ENCODE results near the gene BRD4.
A peak's percentile ranks its signal among the peaks of the same experiment; 100 is the strongest.

The BRD4 gene

DNA sequence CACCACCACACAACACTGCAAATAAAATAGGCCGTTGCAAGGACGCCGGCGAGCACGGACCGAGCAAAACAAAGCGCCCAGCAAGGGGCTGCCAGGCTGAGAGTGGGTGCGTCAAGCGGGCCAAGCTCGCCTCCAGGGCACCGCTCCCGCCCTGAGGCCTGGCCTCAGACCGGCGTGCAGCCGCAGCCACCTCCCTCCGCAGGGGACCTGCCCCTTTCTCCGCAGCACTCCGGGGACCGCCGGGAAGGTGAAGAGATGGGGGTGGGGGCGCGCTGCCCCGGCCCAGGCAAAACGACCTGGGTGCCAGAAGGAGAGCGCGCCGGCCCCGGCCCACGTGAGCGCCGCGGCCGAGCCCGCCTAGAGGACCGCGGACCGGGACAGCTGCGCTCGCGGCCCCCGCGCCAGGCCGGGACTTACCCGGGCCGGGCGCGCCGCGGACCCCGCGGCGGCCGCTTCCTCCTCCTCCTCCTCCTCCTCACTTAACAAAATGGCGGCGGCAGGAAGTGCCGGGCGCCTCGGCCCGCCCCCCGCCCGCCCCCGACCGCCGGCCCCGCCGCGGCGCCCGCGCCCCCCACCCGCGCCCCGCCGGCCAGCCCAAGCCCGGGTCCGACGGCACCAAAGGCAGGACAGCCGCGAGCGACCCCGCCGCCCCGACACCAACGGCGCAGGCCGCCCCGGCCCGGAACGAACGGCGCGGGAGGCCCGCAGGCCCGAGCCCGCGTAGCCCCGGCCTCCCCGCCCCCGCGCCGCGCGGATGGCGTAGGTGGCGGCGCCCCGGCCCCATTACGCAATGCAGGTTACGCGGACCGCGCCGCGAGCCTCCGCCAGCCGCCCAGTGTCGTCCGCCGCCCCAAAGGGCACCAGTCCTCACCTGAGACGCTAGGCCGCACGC is 674 bp downstream of the BRD4 start:
- 0% methylated on average over 122 of the region's 122 CpGs for WGBS, 2 experiments
- Histone ChIP-seq H3K27ac (ENCODE audit: insufficient read depth, low read depth, low read length, poor library complexity, severe bottlenecking) (peak overlapping the region; percentile 86), H3K27me3 (ENCODE audit: control insufficient read depth, insufficient read depth, low read length, poor library complexity, severe bottlenecking) (no peaks in the 10 kb centered on the region), H3K36me3 (ENCODE audit: control insufficient read depth, insufficient read depth, low read length) (no peaks in the 10 kb centered on the region), H3K9me3 (ENCODE audit: control insufficient read depth, low read length) (no peaks in the 10 kb centered on the region), H3K4me1 (ENCODE audit: control insufficient read depth, insufficient read depth, low read length) (peaks cover 6% of the 10 kb centered on the region), H3K4me3 (ENCODE audit: insufficient read depth, low read depth, low read length) (peak overlapping the region; percentile 95)

DNA sequence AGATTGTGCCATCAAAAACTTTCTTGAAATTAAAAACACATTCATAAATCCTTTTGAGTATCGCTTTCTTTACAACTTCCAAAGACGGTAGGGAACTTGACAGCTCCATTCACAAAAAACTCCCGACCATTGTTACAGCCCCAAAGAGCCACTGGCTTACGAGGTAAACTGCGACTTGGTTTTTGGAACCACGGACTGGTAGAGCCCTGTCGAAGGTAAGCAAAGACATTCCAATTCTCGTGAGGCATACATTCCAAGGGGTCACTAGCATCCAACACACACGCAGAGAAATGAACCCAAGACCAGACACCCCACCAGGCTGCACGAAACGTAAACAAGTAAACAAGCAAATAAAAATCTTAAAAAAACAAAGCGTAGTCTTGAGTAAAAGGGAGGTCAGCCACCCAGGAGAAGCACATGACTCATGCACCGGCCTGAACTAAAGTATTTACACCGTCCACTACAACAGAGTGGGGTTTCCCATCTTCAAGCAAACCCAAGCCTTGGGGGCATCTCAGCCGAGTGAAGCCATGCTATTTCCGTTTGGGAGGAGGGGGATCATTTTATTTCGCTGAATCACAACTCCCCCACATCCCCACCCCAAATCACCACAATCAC is 1.4 kb downstream of the BRD4 start:
- H3K36me3 ChIP-seq (ENCODE audit: control insufficient read depth, insufficient read depth, low read length), result no peaks in the 10 kb centered on the region
- no peaks in the 10 kb centered on the region for H3K9me3 ChIP-seq (ENCODE audit: control insufficient read depth, low read length)
- H3K4me1 ChIP-seq (ENCODE audit: control insufficient read depth, insufficient read depth, low read length), result peaks cover 6% of the 10 kb centered on the region
- 7 to 8% methylated on average over 17 of the region's 17 CpGs for whole genome bisulfite sequencing, 2 experiments
- H3K27ac ChIP-seq (ENCODE audit: insufficient read depth, low read depth, low read length, poor library complexity, severe bottlenecking), result no peak overlapping the region
- no peaks in the 10 kb centered on the region for H3K27me3 ChIP-seq (ENCODE audit: control insufficient read depth, insufficient read depth, low read length, poor library complexity, severe bottlenecking)
- peak overlapping the region; percentile 95 for H3K4me3 ChIP-seq (ENCODE audit: insufficient read depth, low read depth, low read length)

DNA sequence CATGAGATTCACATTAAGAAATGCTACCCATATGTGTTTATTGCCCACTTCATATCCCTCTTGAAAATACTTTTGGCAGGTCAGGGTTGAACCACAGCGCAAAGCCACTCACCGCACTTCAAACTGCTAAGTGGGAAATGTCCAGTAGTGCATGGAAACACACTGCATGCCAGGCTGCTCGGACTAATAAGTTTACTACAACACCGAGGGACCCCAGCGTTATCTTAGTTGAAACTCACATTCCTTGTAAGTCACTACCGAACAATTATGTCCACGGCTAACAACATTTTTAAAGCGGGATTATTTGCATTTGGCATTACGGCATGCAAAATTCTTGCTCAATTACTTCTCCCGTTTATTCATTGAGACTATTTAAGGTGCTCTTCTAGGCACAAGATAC is 4.0 kb downstream of the BRD4 start:
- Histone ChIP-seq H3K27ac (ENCODE audit: insufficient read depth, low read depth, low read length, poor library complexity, severe bottlenecking) (no peak overlapping the region), H3K27me3 (ENCODE audit: control insufficient read depth, insufficient read depth, low read length, poor library complexity, severe bottlenecking) (no peaks in the 10 kb centered on the region), H3K4me3 (ENCODE audit: insufficient read depth, low read depth, low read length) (no peak overlapping the region), H3K4me1 (ENCODE audit: control insufficient read depth, insufficient read depth, low read length) (peaks cover 18% of the 10 kb centered on the region), H3K36me3 (ENCODE audit: control insufficient read depth, insufficient read depth, low read length) (no peaks in the 10 kb centered on the region), H3K9me3 (ENCODE audit: control insufficient read depth, low read length) (no peaks in the 10 kb centered on the region)
- WGBS, 2 experiments, result 95 to 96% methylated on average over 10 of the region's 10 CpGs

GRCh38 chr19:15324791-15325519 is 7.4 kb downstream of the BRD4 start:
- H3K27me3 ChIP-seq (ENCODE audit: control insufficient read depth, insufficient read depth, low read length, poor library complexity, severe bottlenecking), result no peaks in the 10 kb centered on the region
- WGBS, 2 experiments, result 64 to 72% methylated on average over 6 of the region's 6 CpGs
- no peak overlapping the region for H3K4me3 ChIP-seq (ENCODE audit: insufficient read depth, low read depth, low read length)
- H3K36me3 ChIP-seq (ENCODE audit: control insufficient read depth, insufficient read depth, low read length), result no peaks in the 10 kb centered on the region
- peak overlapping the region; percentile 39 for H3K27ac ChIP-seq (ENCODE audit: insufficient read depth, low read depth, low read length, poor library complexity, severe bottlenecking)
- H3K9me3 ChIP-seq (ENCODE audit: control insufficient read depth, low read length), result no peaks in the 10 kb centered on the region
- peaks cover 15% of the 10 kb centered on the region for H3K4me1 ChIP-seq (ENCODE audit: control insufficient read depth, insufficient read depth, low read length)

- WGBS, 2 experiments, result 86 to 91% methylated on average over 4 to 5 of the region's 5 CpGs
- H3K9me3 ChIP-seq (ENCODE audit: control insufficient read depth, low read length), result no peaks in the 10 kb centered on the region
- H3K36me3 ChIP-seq (ENCODE audit: control insufficient read depth, insufficient read depth, low read length), result no peaks in the 10 kb centered on the region
- no peak overlapping the region for H3K4me3 ChIP-seq (ENCODE audit: insufficient read depth, low read depth, low read length)
- H3K27me3 ChIP-seq (ENCODE audit: control insufficient read depth, insufficient read depth, low read length, poor library complexity, severe bottlenecking), result no peaks in the 10 kb centered on the region
- H3K27ac ChIP-seq (ENCODE audit: insufficient read depth, low read depth, low read length, poor library complexity, severe bottlenecking), result no peak overlapping the region
- peaks cover 12% of the 10 kb centered on the region for H3K4me1 ChIP-seq (ENCODE audit: control insufficient read depth, insufficient read depth, low read length)
Measured at GRCh38 chr19:15323496-15324235, 8.7 kb downstream of the BRD4 start.

DNA sequence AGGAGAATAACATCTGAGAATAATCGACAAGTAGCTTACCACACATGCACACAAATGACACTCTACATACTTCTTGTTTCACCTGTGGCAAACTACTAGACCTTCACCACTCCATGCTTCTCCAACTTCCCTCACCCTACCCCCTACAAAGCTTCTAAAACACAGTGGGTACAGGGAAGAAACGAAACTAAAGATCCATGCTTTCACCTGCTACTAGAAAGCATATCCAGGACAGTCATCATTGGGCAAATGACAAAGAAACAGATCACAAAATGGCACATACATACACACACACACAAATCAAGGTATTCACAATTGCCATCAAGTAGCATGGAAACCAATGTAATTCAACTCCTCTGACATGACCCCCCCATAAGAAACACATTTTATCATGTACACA is 10.6 kb downstream of the BRD4 start:
- WGBS, 2 experiments, result 88 to 91% methylated on average over 2 of the region's 2 CpGs
- peaks cover 12% of the 10 kb centered on the region for H3K4me1 ChIP-seq (ENCODE audit: control insufficient read depth, insufficient read depth, low read length)
- no peaks in the 10 kb centered on the region for H3K27me3 ChIP-seq (ENCODE audit: control insufficient read depth, insufficient read depth, low read length, poor library complexity, severe bottlenecking)
- H3K36me3 ChIP-seq (ENCODE audit: control insufficient read depth, insufficient read depth, low read length), result no peaks in the 10 kb centered on the region
- no peak overlapping the region for H3K27ac ChIP-seq (ENCODE audit: insufficient read depth, low read depth, low read length, poor library complexity, severe bottlenecking)
- H3K9me3 ChIP-seq (ENCODE audit: control insufficient read depth, low read length), result no peaks in the 10 kb centered on the region
- no peak overlapping the region for H3K4me3 ChIP-seq (ENCODE audit: insufficient read depth, low read depth, low read length)

DNA sequence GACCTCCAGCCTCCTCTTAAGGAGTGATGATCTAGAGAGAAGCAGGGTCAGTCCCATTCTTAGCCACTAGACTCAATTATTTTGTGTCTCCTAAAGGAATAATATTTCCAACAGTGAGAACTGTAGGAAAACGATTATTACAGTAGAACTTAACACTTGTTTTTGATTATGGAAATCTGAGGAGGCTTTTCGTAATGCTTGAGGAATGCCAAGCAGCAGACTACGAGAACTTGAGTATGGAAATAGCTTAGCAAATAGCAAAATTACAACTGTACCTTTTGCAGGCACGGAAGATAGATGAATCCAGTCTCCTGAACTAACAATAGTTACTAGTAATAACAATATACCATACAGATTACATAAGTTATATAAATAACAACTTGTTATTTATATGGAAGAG is 12.2 kb downstream of the BRD4 start:
- Histone ChIP-seq H3K4me3 (ENCODE audit: insufficient read depth, low read depth, low read length) (no peak overlapping the region), H3K9me3 (ENCODE audit: control insufficient read depth, low read length) (no peaks in the 10 kb centered on the region), H3K4me1 (ENCODE audit: control insufficient read depth, insufficient read depth, low read length) (peaks cover 4% of the 10 kb centered on the region), H3K27ac (ENCODE audit: insufficient read depth, low read depth, low read length, poor library complexity, severe bottlenecking) (no peak overlapping the region), H3K36me3 (ENCODE audit: control insufficient read depth, insufficient read depth, low read length) (no peaks in the 10 kb centered on the region), H3K27me3 (ENCODE audit: control insufficient read depth, insufficient read depth, low read length, poor library complexity, severe bottlenecking) (no peaks in the 10 kb centered on the region)
- WGBS, 2 experiments, result 96 to 98% methylated on average over 3 to 4 of the region's 4 CpGs

DNA sequence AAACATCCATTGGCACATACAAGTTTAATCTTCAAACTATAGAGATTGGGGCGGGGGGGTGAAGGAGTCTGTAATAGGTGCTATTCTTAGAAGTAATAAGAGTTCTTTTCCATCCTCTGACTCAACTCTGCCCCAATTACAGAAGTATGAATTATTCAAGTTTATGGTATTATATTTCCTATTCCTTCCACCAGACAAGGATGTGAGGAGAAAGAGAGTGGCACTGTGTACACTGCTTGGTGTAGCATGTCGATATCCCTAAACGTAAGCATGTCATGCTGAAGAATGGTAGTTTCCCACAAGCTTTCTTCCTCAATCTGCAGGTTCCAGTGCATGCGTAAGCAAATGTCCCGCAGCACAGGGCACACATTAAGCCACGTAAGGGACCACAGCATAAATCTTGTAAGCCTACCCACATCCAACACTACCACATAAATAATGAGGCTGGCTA is 14.1 kb downstream of the BRD4 start:
- H3K4me3 ChIP-seq (ENCODE audit: insufficient read depth, low read depth, low read length), result no peak overlapping the region
- 86 to 93% methylated on average over 5 of the region's 6 CpGs for WGBS, 2 experiments

GRCh38 chr19:15317392-15318071 is 14.8 kb downstream of the BRD4 start:
- WGBS, 2 experiments, result 64 to 72% methylated on average over 3 of the region's 3 CpGs
- H3K27me3 ChIP-seq (ENCODE audit: control insufficient read depth, insufficient read depth, low read length, poor library complexity, severe bottlenecking), result no peaks in the 10 kb centered on the region
- no peak overlapping the region for H3K27ac ChIP-seq (ENCODE audit: insufficient read depth, low read depth, low read length, poor library complexity, severe bottlenecking)
- H3K36me3 ChIP-seq (ENCODE audit: control insufficient read depth, insufficient read depth, low read length), result no peaks in the 10 kb centered on the region
- H3K4me3 ChIP-seq (ENCODE audit: insufficient read depth, low read depth, low read length), result no peak overlapping the region
- no peaks in the 10 kb centered on the region for H3K4me1 ChIP-seq (ENCODE audit: control insufficient read depth, insufficient read depth, low read length)
- no peaks in the 10 kb centered on the region for H3K9me3 ChIP-seq (ENCODE audit: control insufficient read depth, low read length)

More for the DNA sequence above, 14.1 kb downstream of the BRD4 start:
- H3K27me3 ChIP-seq (ENCODE audit: control insufficient read depth, insufficient read depth, low read length, poor library complexity, severe bottlenecking), result no peaks in the 10 kb centered on the region
- no peaks in the 10 kb centered on the region for H3K36me3 ChIP-seq (ENCODE audit: control insufficient read depth, insufficient read depth, low read length)
- no peaks in the 10 kb centered on the region for H3K9me3 ChIP-seq (ENCODE audit: control insufficient read depth, low read length)
- no peak overlapping the region for H3K27ac ChIP-seq (ENCODE audit: insufficient read depth, low read depth, low read length, poor library complexity, severe bottlenecking)
- no peaks in the 10 kb centered on the region for H3K4me1 ChIP-seq (ENCODE audit: control insufficient read depth, insufficient read depth, low read length)
